A549 (cell line): ENCODE measurements around the gene PTOV1. TPM values are rescaled to one million over a fixed set of nuclear protein-coding genes. Genes with fewer than 3 reads are reported as not detected.

ENCODE experiments used
- ATAC-seq, 2 experiments: fragments of 200-7000 bp in 1 of 2; fragments of >200 bp in 1 of 2; cut with Nextera tagmentation in 1 of 2; cut with Tn5 transposase in 1 of 2; 3 replicates each; pipeline versions ENCODE4 v1.8.0 to v1.9.1; 2018 to 2020; ENCODE audit warnings: mild to moderate bottlenecking in 1 of 2, moderate library complexity in 1 of 2
- CTCF ChIA-PET: fragments of 300-600 bp; sonication (Branson Sonifier 250); formaldehyde crosslinking; extraction: SDS; loops from one replicate; lab custom pipeline; 2021; ENCODE audit warnings: antibody characterized with exemption, inconsistent platforms; lab: Yijun Ruan, JAX
- POLR2A ChIA-PET: fragments of 350-600 bp; formaldehyde crosslinking; extraction: SDS; loops from one replicate; lab custom pipeline; 2021; ENCODE audit warnings: antibody characterized with exemption, inconsistent platforms; lab: Yijun Ruan, JAX
- DNase-seq, 2 experiments: peaks; one replicate each; pipeline versions ENCODE4 v3.0.0 to v3.0.0-alpha.2; 2011 to 2016; ENCODE audit warnings: low read depth in 1 of 2, low spot score in 1 of 2
- FAIRE-seq: peaks from 2 replicates; lab custom pipeline; 2011; peaks lifted over from hg19 to GRCh38; lab: Jason Lieb, UNC
- H3K27ac ChIP-seq, 2 experiments: fragments of >200 bp; sonication (Bioruptor Twin); formaldehyde crosslinking; 3 replicates each; pipeline ENCODE4 v1.5.1; 2016 to 2017
- H3K4me1 ChIP-seq: fragments of >200 bp; sonication (Bioruptor Twin); formaldehyde crosslinking; 3 replicates; pipeline ENCODE4 v1.6.1; 2016
- H3K4me2 ChIP-seq: fragments of >200 bp; sonication (Bioruptor Twin); formaldehyde crosslinking; 3 replicates; pipeline ENCODE4 v1.6.1; 2016
- H3K4me3 ChIP-seq: fragments of >200 bp; sonication (Bioruptor Twin); formaldehyde crosslinking; 3 replicates; pipeline ENCODE4 v1.5.1; 2016
- H3K9me3 ChIP-seq: fragments of >200 bp; sonication (Bioruptor Twin); formaldehyde crosslinking; 3 replicates; pipeline ENCODE4 v1.6.1; 2016
- CHD2 ChIP-seq: fragments of 150-350 bp; IDR thresholded peaks from 2 replicates; pipeline ENCODE4 v1.6.1; 2014; ENCODE audit warnings: low read length; ENCODE audit not compliant: partially characterized antibody
- CHD4 ChIP-seq: fragments of 200-600 bp; sonication (generic); IDR thresholded peaks from 2 replicates; pipeline ENCODE4 v1.6.1; 2016; ENCODE audit warnings: antibody characterized with exemption, mild to moderate bottlenecking, borderline replicate concordance
- EHF ChIP-seq: fragments of 250-450 bp; sonication (Bioruptor Pico); IDR thresholded peaks from 2 replicates; pipeline ENCODE4 v1.5.0; 2020; ENCODE audit warnings: mild to moderate bottlenecking
- FOXS1 ChIP-seq: fragments of 250-450 bp; sonication (Bioruptor Pico); IDR thresholded peaks from 2 replicates; pipeline ENCODE4 v1.5.0; 2020; ENCODE audit warnings: mild to moderate bottlenecking, moderate library complexity
- GATA3 ChIP-seq: IDR thresholded peaks from 2 replicates; pipeline ENCODE4 v1.6.1; 2012; ENCODE audit warnings: borderline replicate concordance
- HOXB13 ChIP-seq: fragments of 250-450 bp; sonication (Bioruptor Pico); IDR thresholded peaks from 2 replicates; pipeline ENCODE4 v1.5.0; 2020; ENCODE audit warnings: low read depth, mild to moderate bottlenecking, moderate library complexity
- JUN ChIP-seq, 2 experiments: fragments of >200 bp; sonication (Bioruptor Twin); formaldehyde crosslinking; IDR thresholded peaks; 2 replicates in 1 of 2; 3 replicates in 1 of 2; pipeline ENCODE4 v1.6.1; 2016 to 2017
- POLR2AphosphoS2 ChIP-seq: conservative IDR thresholded peaks from 2 replicates; pipeline ENCODE4 v1.6.1; 2012; ENCODE audit warnings: low read length, improper control_type of control experiment, inconsistent platforms
- RAD21 ChIP-seq, 2 experiments: fragments of >200 bp in 1 of 2; sonication (Bioruptor Twin) in 1 of 2; formaldehyde crosslinking in 1 of 2; IDR thresholded peaks in 1 of 2; conservative IDR thresholded peaks in 1 of 2; 2 replicates in 1 of 2; 3 replicates in 1 of 2; pipeline ENCODE4 v1.6.1; 2012 to 2018; ENCODE audit warnings: inconsistent platforms in 1 of 2
- RARB ChIP-seq: fragments of 250-450 bp; sonication (Bioruptor Pico); IDR thresholded peaks from 2 replicates; pipeline ENCODE4 v1.8.0; 2021; ENCODE audit warnings: mild to moderate bottlenecking, moderate library complexity
- RNF2 ChIP-seq: fragments of 200-600 bp; sonication (generic); IDR thresholded peaks from 2 replicates; pipeline ENCODE4 v1.6.1; 2016; ENCODE audit warnings: low read depth, mild to moderate bottlenecking, antibody characterized with exemption, moderate library complexity, borderline replicate concordance
- ZC3H11A ChIP-seq: fragments of 450-650 bp; IDR thresholded peaks from 2 replicates; pipeline ENCODE4 v1.6.1; 2014; ENCODE audit warnings: antibody characterized with exemption, mild to moderate bottlenecking
- WGBS: methylation state at CpG from one replicate; pipeline ENCODE4 v1.1.6; 2017; ENCODE audit errors: missing lambda C conversion rate; 5-methylcytosine and 5-hydroxymethylcytosine counted together
- polyA plus RNA-seq, 4 experiments: library from polyadenylated mRNA; depleted of rRNA in 3 of 4; stranded (reverse); fragments of >200 nt; fragmentation: RNase III in 1 of 4; extraction: RNeasy Plus Mini Kit Qiagen cat#74134 plus additional on column Dnase treatment in 1 of 4; gene quantifications; 2 replicates in 3 of 4; 3 replicates in 1 of 4; pipeline ENCODE4 v1.2.3, GENCODE V29; 2011 to 2017
- TF ChIP-seq, protein P1 (sequence below): fragments of 250-450 bp; sonication (Bioruptor Pico); IDR thresholded peaks from 2 replicates; pipeline ENCODE4 v1.5.0; 2020; ENCODE audit warnings: low read depth, mild to moderate bottlenecking, moderate library complexity
- TF ChIP-seq, protein P2 (sequence below): fragments of >200 bp; sonication (Bioruptor Twin); formaldehyde crosslinking; IDR thresholded peaks from 3 replicates; pipeline ENCODE4 v1.5.1; 2016
- TF ChIP-seq, protein P3 (sequence below): IDR thresholded peaks from 2 replicates; pipeline ENCODE4 v1.6.1; 2012; ENCODE audit warnings: low read depth, borderline replicate concordance
- TF ChIP-seq, protein P4 (sequence below): fragments of 250-450 bp; sonication (Bioruptor Pico); IDR thresholded peaks from 2 replicates; pipeline ENCODE4 v1.5.0; 2021; ENCODE audit warnings: mild to moderate bottlenecking, moderate library complexity, borderline replicate concordance
- TF ChIP-seq, protein P5 (sequence below): IDR thresholded peaks from 2 replicates; pipeline ENCODE4 v1.6.1; 2012

PTOV1 gene
- polyA plus RNA-seq, 2 of the 4 experiments (the other 2 are of a cell fraction): 27.7 to 147 TPM

DNA sequence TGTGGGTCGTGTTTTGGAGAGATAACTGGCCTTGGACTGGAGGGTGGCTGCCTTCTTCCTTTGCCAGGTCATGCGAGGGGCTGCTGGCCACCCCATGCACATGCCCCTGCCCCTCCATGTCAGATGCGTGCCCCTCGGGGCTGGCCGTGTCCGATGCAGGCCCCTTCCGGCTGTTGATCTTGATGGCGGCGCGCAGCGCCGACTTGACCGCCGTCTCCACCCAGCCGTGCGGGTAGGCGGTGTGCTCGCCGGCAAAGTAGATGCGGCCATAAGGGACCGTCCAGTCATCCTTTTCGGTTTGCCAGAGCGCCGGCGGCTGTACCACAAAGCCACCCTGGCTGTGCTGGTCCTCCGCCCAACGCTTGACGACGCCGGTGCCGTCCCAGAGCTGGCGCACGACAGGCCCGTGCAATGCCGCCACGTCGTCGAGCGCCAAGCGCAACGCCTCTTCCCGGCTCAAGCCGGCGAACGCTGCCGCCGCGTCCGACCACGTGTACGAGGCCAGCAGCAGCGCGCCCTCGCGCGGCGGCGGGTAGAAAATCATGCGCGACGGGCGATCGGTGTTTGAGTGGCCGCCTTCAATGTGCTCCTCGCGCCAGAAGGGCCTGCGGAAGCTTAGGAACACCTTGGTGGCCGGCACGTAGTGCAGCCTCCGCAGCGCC, 38.9 kb downstream of the PTOV1 start (continued):
- TF ChIP-seq POLR2AphosphoS2 (0 out of 2 replicates have a peak, but pooled peaks have one; percentile 31), HOXB13 (peak; percentile 80), ZC3H11A (no peak), RARB (no peak), RNF2 (peak; percentile 55; the same call in 1 of the 2 replicates), RAD21 (conservative IDR thresholded peaks at IDR 0.05 in 1 of 2, IDR thresholded peaks at IDR 0.05 in 1 of 2) (peak; percentile 42 to 51; a peak in 3 of 5 replicates), CHD4 (no peak), FOXS1 (0 out of 2 replicates have a peak, but pooled peaks have one; percentile 47), JUN (IDR thresholded peaks at IDR 0.05) (peak in 1 of 2 experiments; percentile 57; a peak in 1 of 5 replicates)
- TF ChIP-seq, protein P1, sequence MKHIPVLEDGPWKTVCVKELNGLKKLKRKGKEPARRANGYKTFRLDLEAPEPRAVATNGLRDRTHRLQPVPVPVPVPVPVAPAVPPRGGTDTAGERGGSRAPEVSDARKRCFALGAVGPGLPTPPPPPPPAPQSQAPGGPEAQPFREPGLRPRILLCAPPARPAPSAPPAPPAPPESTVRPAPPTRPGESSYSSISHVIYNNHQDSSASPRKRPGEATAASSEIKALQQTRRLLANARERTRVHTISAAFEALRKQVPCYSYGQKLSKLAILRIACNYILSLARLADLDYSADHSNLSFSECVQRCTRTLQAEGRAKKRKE: peak; percentile 78; the same call in 1 of the 2 replicates
- TF ChIP-seq, protein P2, sequence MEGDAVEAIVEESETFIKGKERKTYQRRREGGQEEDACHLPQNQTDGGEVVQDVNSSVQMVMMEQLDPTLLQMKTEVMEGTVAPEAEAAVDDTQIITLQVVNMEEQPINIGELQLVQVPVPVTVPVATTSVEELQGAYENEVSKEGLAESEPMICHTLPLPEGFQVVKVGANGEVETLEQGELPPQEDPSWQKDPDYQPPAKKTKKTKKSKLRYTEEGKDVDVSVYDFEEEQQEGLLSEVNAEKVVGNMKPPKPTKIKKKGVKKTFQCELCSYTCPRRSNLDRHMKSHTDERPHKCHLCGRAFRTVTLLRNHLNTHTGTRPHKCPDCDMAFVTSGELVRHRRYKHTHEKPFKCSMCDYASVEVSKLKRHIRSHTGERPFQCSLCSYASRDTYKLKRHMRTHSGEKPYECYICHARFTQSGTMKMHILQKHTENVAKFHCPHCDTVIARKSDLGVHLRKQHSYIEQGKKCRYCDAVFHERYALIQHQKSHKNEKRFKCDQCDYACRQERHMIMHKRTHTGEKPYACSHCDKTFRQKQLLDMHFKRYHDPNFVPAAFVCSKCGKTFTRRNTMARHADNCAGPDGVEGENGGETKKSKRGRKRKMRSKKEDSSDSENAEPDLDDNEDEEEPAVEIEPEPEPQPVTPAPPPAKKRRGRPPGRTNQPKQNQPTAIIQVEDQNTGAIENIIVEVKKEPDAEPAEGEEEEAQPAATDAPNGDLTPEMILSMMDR: peak; percentile 88
- TF ChIP-seq, all 56 proteins: peak for 19

DNA sequence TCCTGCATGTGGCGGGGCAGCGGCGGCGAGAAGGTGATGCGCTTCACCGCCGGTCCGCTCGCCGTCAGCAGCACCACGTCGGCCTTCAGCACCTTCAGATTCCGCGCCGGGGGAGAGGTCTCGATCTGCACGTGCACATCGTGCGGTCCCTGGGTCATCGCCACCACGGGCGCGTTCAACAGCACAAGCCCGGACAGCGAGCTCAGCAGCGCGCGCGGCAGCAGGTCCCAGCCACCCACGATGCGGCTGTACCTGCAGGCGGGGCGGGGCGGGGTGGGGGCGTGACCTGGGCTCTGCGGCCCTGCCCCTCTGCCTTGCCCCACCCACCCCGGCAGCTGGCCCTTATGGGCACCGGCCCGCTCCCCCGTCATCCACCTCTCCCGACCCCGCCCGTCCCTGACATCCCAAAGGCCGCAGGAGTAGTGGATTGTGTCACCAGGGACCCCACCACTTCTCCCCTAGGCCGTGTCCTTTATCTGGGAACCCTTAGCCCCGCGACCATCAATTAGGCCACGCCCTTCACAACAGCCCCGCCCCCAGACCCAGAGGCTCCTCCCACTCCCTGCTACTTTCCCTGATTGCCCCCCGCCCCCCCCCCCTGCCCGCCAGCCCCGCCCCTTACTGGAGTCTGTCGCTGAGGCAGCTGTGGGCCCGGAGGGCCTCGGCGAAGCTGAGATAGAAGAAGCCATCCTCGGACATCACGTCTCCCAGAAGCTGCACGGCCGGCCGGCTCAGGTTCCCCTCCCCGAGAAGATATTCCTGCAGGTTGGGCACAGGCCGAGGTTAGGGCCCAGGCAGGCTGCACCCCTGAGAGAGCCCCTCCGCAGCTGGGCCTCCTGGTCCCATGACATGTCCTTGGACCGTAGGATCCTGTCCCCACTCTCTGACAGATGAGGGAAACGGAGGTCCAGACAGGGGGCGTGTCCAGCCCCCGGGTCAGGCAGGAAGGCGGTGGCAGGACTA, 39.7 kb downstream of the PTOV1 start:
- H3K4me1 ChIP-seq: peaks cover 6% of the 10 kb centered on the region; the same call in 1 of the 3 replicates
- H3K4me3 ChIP-seq: peak overlapping the region; percentile 44
- H3K4me2 ChIP-seq: peak overlapping the region; percentile 95
- TF ChIP-seq, protein P3, sequence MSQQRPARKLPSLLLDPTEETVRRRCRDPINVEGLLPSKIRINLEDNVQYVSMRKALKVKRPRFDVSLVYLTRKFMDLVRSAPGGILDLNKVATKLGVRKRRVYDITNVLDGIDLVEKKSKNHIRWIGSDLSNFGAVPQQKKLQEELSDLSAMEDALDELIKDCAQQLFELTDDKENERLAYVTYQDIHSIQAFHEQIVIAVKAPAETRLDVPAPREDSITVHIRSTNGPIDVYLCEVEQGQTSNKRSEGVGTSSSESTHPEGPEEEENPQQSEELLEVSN: peak; percentile 85; the same call in 1 of the 2 replicates
- TF ChIP-seq, protein P4, sequence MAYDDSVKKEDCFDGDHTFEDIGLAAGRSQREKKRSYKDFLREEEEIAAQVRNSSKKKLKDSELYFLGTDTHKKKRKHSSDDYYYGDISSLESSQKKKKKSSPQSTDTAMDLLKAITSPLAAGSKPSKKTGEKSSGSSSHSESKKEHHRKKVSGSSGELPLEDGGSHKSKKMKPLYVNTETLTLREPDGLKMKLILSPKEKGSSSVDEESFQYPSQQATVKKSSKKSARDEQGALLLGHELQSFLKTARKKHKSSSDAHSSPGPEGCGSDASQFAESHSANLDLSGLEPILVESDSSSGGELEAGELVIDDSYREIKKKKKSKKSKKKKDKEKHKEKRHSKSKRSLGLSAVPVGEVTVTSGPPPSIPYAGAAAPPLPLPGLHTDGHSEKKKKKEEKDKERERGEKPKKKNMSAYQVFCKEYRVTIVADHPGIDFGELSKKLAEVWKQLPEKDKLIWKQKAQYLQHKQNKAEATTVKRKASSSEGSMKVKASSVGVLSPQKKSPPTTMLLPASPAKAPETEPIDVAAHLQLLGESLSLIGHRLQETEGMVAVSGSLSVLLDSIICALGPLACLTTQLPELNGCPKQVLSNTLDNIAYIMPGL (CRISPR knock-in tag): no peak
- peak; percentile 3; the same call in 1 of the 2 replicates for TF ChIP-seq GATA3
- no peak for TF ChIP-seq EHF
- 0 out of 2 replicates have a peak, but pooled peaks have one; percentile 5 for TF ChIP-seq POLR2AphosphoS2
- TF ChIP-seq, protein P5, sequence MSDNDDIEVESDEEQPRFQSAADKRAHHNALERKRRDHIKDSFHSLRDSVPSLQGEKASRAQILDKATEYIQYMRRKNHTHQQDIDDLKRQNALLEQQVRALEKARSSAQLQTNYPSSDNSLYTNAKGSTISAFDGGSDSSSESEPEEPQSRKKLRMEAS: peak; percentile 89
- no peak for TF ChIP-seq CHD2
- TF ChIP-seq, protein P2: peak; percentile 34
- TF ChIP-seq, all 56 proteins: peak for 5
- WGBS: 57% methylated on average over 16 of the region's 69 CpGs
- DNase-seq: peak in 1 of 2 experiments; percentile 62
- CTCF ChIA-PET: interaction anchor here (0.5 to 3.9 kb wide), 21 partner anchors 10 to 337 kb away, joined by 3 to 27 read pairs (median 6); partner anchors contain the start of genes AKT1S1, ATF5, NUP62 and TBC1D17
- peak overlapping the region; percentile 26 to 72; a peak in 5 of 6 replicates for H3K27ac ChIP-seq
- POLR2A ChIA-PET: interaction anchor here (1.9 to 2.6 kb wide), 2 partner anchors 14 to 39 kb away, joined by 9 to 11 read pairs; partner anchors contain the start of genes AKT1S1, NUP62 and TBC1D17
- FAIRE-seq: no peak
- peak; percentile 57 to 79 for ATAC-seq
- H3K9me3 ChIP-seq: no peaks in the 10 kb centered on the region
